H9 (cell line): ENCODE data around the gene MICU1. TPM values are rescaled to one million over a fixed set of nuclear protein-coding genes. Genes with fewer than 3 reads are reported as not detected.

Experiments used
- DNase-seq: peaks from one replicate; pipeline ENCODE4 v3.0.0-alpha.2; 2017
- H2AFZ ChIP-seq: one replicate; pipeline ENCODE4 v1.6.1; 2013; ENCODE audit warnings: mild to moderate bottlenecking, low read length, control low read depth, moderate library complexity
- H2AK5ac ChIP-seq: 2 replicates; pipeline ENCODE4 v1.6.1; 2013; ENCODE audit warnings: low read length, control low read depth, mixed read lengths; ENCODE audit not compliant: insufficient read length
- H2BK120ac ChIP-seq: one replicate; pipeline ENCODE4 v1.6.1; 2013; ENCODE audit warnings: low read depth, mild to moderate bottlenecking, low read length, control low read depth, inconsistent platforms; ENCODE audit not compliant: poor library complexity, severe bottlenecking
- H2BK12ac ChIP-seq: 2 replicates; pipeline ENCODE4 v1.6.1; 2013; ENCODE audit warnings: low read length, control low read depth, mixed read lengths, low read depth; ENCODE audit not compliant: insufficient read length
- H2BK15ac ChIP-seq: 2 replicates; pipeline ENCODE4 v1.6.1; 2013; ENCODE audit warnings: low read depth, low read length, control low read depth
- H2BK20ac ChIP-seq: one replicate; pipeline ENCODE4 v1.6.1; 2013; ENCODE audit warnings: low read depth, mild to moderate bottlenecking, low read length, control low read depth, inconsistent platforms; ENCODE audit not compliant: poor library complexity, severe bottlenecking
- H2BK5ac ChIP-seq: 2 replicates; pipeline ENCODE4 v1.6.1; 2013; ENCODE audit warnings: low read length, control low read depth, mixed read lengths; ENCODE audit not compliant: insufficient read length
- H3K14ac ChIP-seq: 2 replicates; pipeline ENCODE4 v1.6.1; 2013; ENCODE audit warnings: low read length, control low read depth; ENCODE audit not compliant: insufficient read depth
- H3K18ac ChIP-seq: 2 replicates; pipeline ENCODE4 v1.6.1; 2013; ENCODE audit warnings: low read depth, mild to moderate bottlenecking, mixed read lengths, low read length, control low read depth; ENCODE audit not compliant: insufficient read length
- H3K23ac ChIP-seq: 2 replicates; pipeline ENCODE4 v1.6.1; 2013; ENCODE audit warnings: low read length, control low read depth, mixed read lengths, low read depth; ENCODE audit not compliant: insufficient read length
- H3K23me2 ChIP-seq: 2 replicates; pipeline ENCODE4 v1.6.1; 2013; ENCODE audit warnings: low read depth, mild to moderate bottlenecking, mixed read lengths, low read length, control low read depth; ENCODE audit not compliant: insufficient read length, poor library complexity, severe bottlenecking
- H3K27ac ChIP-seq: 2 replicates; pipeline ENCODE4 v1.5.1; 2013; ENCODE audit warnings: low read length, control low read depth, mixed read lengths, low read depth; ENCODE audit not compliant: insufficient read length
- H3K27me3 ChIP-seq: 2 replicates; pipeline ENCODE4 v1.6.1; 2013; ENCODE audit warnings: low read length, control low read depth, inconsistent platforms; ENCODE audit not compliant: insufficient read depth
- H3K4ac ChIP-seq: 2 replicates; pipeline ENCODE4 v1.6.1; 2013; ENCODE audit warnings: low read depth, mild to moderate bottlenecking, control low read depth, inconsistent platforms, low read length, moderate library complexity
- H3K4me1 ChIP-seq: 2 replicates; pipeline ENCODE4 v1.6.1; 2013; ENCODE audit warnings: low read length, control low read depth, inconsistent platforms; ENCODE audit not compliant: insufficient read depth
- H3K4me2 ChIP-seq: 2 replicates; pipeline ENCODE4 v1.6.1; 2013; ENCODE audit warnings: low read length, control low read depth, mixed read lengths; ENCODE audit not compliant: insufficient read length, insufficient read depth
- H3K56ac ChIP-seq: 2 replicates; pipeline ENCODE4 v1.6.1; 2013; ENCODE audit warnings: low read depth, mild to moderate bottlenecking, mixed read lengths, low read length, control low read depth; ENCODE audit not compliant: insufficient read length
- H3K79me1 ChIP-seq: 2 replicates; pipeline ENCODE4 v1.6.1; 2013; ENCODE audit warnings: low read depth, mild to moderate bottlenecking, moderate library complexity, low read length, control low read depth, inconsistent platforms; ENCODE audit not compliant: insufficient read depth, poor library complexity, severe bottlenecking
- H3K79me2 ChIP-seq: 2 replicates; pipeline ENCODE4 v1.6.1; 2013; ENCODE audit warnings: low read length, control low read depth, inconsistent platforms; ENCODE audit not compliant: insufficient read depth
- H3K9ac ChIP-seq: 2 replicates; pipeline ENCODE4 v1.6.1; 2013; ENCODE audit warnings: low read length, control low read depth, mixed read lengths; ENCODE audit not compliant: insufficient read length; ENCODE audit errors: extremely low read depth
- H3K9me3 ChIP-seq: one replicate; pipeline ENCODE4 v1.6.1; 2013; ENCODE audit warnings: low read depth, low read length, inconsistent platforms; ENCODE audit not compliant: control insufficient read depth
- H3T11ph ChIP-seq: one replicate; pipeline ENCODE4 v1.6.1; 2013; ENCODE audit warnings: mild to moderate bottlenecking, low read length, control low read depth, inconsistent platforms
- H4K20me1 ChIP-seq: one replicate; pipeline ENCODE4 v1.6.1; 2013; ENCODE audit not compliant: control insufficient read depth, insufficient read length, insufficient read depth
- H4K5ac ChIP-seq: 2 replicates; pipeline ENCODE4 v1.6.1; 2013; ENCODE audit warnings: low read depth, mild to moderate bottlenecking, mixed read lengths, low read length, control low read depth; ENCODE audit not compliant: insufficient read length
- H4K8ac ChIP-seq: replicated peaks from 2 replicates; pipeline ENCODE4 v1.6.1; 2013; ENCODE audit warnings: low read length, control low read depth, mixed read lengths, low read depth; ENCODE audit not compliant: insufficient read length
- H4K91ac ChIP-seq: 2 replicates; pipeline ENCODE4 v1.6.1; 2013; ENCODE audit warnings: low read depth, mild to moderate bottlenecking, moderate library complexity, mixed read lengths, low read length, control low read depth; ENCODE audit not compliant: insufficient read length
- H3K27ac Mint-ChIP-seq, 3 experiments: 2 replicates in 2 of 3; 3 replicates in 1 of 3; pipeline ENCODE4 v1.8.0; 2020 to 2021; ENCODE audit warnings: mixed read lengths in 3 of 3, mild to moderate bottlenecking in 1 of 3, moderate library complexity in 1 of 3
- H3K27me3 Mint-ChIP-seq: 2 replicates; pipeline ENCODE4 v1.8.0; 2021; ENCODE audit warnings: low read depth, mild to moderate bottlenecking, moderate library complexity, mixed read lengths
- H3K36me3 Mint-ChIP-seq, 3 experiments: 2 replicates in 2 of 3; 3 replicates in 1 of 3; pipeline ENCODE4 v1.8.0; 2020 to 2021; ENCODE audit warnings: low read depth in 3 of 3, mixed read lengths in 3 of 3; ENCODE audit not compliant: insufficient read depth in 1 of 3
- H3K4me1 Mint-ChIP-seq, 2 experiments: 2 replicates each; pipeline ENCODE4 v1.8.0; 2020; ENCODE audit warnings: mixed read lengths in 2 of 2
- H3K4me3 Mint-ChIP-seq, 2 experiments: 2 replicates in 1 of 2; 3 replicates in 1 of 2; pipeline ENCODE4 v1.8.0; 2020 to 2021; ENCODE audit warnings: mild to moderate bottlenecking in 2 of 2, mixed read lengths in 2 of 2, moderate library complexity in 1 of 2
- H3K9me3 Mint-ChIP-seq, 2 experiments: 2 replicates in 1 of 2; 3 replicates in 1 of 2; pipeline ENCODE4 v1.8.0; 2020; ENCODE audit warnings: mild to moderate bottlenecking in 2 of 2, mixed read lengths in 2 of 2, moderate library complexity in 1 of 2
- WGBS: extraction: QIAGEN DNeasy Blood & Tissue Kit; methylation state at CpG from one replicate; pipeline ENCODE4 v1.1.7; 2013; ENCODE audit warnings: missing lambda C conversion rate, low lambda C conversion rate, mixed read lengths; ENCODE audit not compliant: insufficient read length; ENCODE audit errors: extremely low coverage; 5-methylcytosine and 5-hydroxymethylcytosine counted together
- total RNA-seq: library from RNA; stranded (reverse); gene quantifications from 2 replicates; pipeline ENCODE4 v1.2.1, GENCODE V29; 2021
- TF ChIP-seq, protein P1 (sequence below): fragments of 200-600 bp; sonication (generic); conservative IDR thresholded peaks from 3 replicates; pipeline ENCODE4 v1.8.0; 2021; ENCODE audit warnings: antibody characterized with exemption, mild to moderate bottlenecking

The MICU1 gene
- total RNA-seq, 1 experiment from 2014 or later: 33.2 TPM

DNA sequence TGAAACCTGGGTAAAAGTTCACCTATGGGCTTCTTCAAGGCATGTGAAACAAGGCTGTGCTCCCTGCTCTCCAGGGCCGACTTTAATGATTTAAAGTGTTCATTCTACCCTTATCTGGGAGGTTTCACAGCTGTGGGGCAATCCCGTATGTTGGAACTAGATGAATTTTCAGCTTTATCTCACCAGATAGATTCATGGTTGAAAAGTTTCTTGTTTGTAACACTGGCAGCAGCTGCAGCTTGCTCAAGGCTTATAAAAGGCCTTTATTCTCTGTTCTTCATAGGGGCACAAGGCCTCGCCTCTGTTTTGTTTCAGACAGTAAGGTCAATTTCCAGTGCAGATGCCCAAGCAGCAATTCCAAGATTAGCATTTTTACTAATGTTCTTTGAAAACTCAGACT is 200.7 kb downstream of the MICU1 start:
- H2BK12ac ChIP-seq: no peak overlapping the region
- H3T11ph ChIP-seq: no peak overlapping the region
- H3K14ac ChIP-seq: no peak overlapping the region
- H3K4me2 ChIP-seq: no peak overlapping the region
- no peak overlapping the region for H2BK120ac ChIP-seq
- H3K4ac ChIP-seq: no peak overlapping the region
- no peaks in the 10 kb centered on the region for H3K27me3 Mint-ChIP-seq
- H3K56ac ChIP-seq: no peak overlapping the region
- no peak overlapping the region for H3K9ac ChIP-seq
- H3K23me2 ChIP-seq: no peaks in the 10 kb centered on the region
- WGBS: no CpG with 5 or more reads among the region's 3 CpGs
- H3K4me3 Mint-ChIP-seq: no peak overlapping the region
- no peaks in the 10 kb centered on the region for H4K20me1 ChIP-seq
- TF ChIP-seq, protein P1, sequence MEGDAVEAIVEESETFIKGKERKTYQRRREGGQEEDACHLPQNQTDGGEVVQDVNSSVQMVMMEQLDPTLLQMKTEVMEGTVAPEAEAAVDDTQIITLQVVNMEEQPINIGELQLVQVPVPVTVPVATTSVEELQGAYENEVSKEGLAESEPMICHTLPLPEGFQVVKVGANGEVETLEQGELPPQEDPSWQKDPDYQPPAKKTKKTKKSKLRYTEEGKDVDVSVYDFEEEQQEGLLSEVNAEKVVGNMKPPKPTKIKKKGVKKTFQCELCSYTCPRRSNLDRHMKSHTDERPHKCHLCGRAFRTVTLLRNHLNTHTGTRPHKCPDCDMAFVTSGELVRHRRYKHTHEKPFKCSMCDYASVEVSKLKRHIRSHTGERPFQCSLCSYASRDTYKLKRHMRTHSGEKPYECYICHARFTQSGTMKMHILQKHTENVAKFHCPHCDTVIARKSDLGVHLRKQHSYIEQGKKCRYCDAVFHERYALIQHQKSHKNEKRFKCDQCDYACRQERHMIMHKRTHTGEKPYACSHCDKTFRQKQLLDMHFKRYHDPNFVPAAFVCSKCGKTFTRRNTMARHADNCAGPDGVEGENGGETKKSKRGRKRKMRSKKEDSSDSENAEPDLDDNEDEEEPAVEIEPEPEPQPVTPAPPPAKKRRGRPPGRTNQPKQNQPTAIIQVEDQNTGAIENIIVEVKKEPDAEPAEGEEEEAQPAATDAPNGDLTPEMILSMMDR: no peak
- H2AK5ac ChIP-seq: no peak overlapping the region
- no peaks in the 10 kb centered on the region for H3K79me1 ChIP-seq
- H3K9me3 Mint-ChIP-seq: peaks cover 12 to 16% of the 10 kb centered on the region in 2 experiments
- no peak overlapping the region; a peak in 1 of 7 replicates for H3K27ac Mint-ChIP-seq
- no peak for DNase-seq
- H2BK20ac ChIP-seq: no peak overlapping the region
- no peak overlapping the region for H3K23ac ChIP-seq
- H3K9me3 ChIP-seq: peaks cover 5% of the 10 kb centered on the region
- peaks cover 27 to 31% of the 10 kb centered on the region in 2 experiments for H3K4me1 Mint-ChIP-seq
- no peak overlapping the region for H2AFZ ChIP-seq
- H4K8ac ChIP-seq: no peak overlapping the region
- H3K27ac ChIP-seq: no peak overlapping the region
- H3K27me3 ChIP-seq: no peaks in the 10 kb centered on the region
- H4K91ac ChIP-seq: no peak overlapping the region
- no peak overlapping the region for H2BK15ac ChIP-seq
- no peak overlapping the region for H4K5ac ChIP-seq
- no peaks in the 10 kb centered on the region; the same call in 1 of the 2 replicates for H3K4me1 ChIP-seq
- peaks cover 21 to 32% (median 27%) of the 10 kb centered on the region in 3 experiments for H3K36me3 Mint-ChIP-seq
- H3K79me2 ChIP-seq: no peaks in the 10 kb centered on the region
- H2BK5ac ChIP-seq: no peak overlapping the region
- no peak overlapping the region for H3K18ac ChIP-seq
